AG08396 (cell line): ENCODE results near the gene GCNT2.
"Not testable (repeated sequence)": the region's sequence is repeated elsewhere in the genome, so short reads cannot be mapped to it uniquely, and the experiment has no call there.

Source experiments
- DNase-seq: peaks from one replicate; pipeline ENCODE4 v3.0.0; 2012; ENCODE audit warnings: low spot score, mixed read lengths

GCNT2 gene

DNA sequence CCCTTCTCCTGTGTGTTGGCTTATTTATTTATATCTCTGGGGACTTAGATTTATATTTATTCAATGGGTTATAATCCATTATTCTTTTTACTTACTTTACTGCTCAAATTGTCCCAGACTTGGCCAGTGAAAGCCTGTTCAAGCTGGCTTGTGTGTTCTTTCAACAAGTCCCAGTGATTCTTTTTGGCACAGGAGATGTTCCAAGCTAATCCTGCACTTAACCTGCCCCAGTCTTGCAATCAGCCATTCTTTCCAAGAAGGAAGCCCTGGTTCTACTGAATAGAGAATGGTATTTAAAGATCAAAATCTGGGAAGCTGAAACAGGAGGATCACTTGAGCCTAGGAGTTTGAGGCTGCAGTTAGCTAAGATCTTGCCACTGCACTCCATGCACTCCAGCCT is 26.7 kb downstream of the GCNT2 start:
- DNase-seq = no peak

DNA sequence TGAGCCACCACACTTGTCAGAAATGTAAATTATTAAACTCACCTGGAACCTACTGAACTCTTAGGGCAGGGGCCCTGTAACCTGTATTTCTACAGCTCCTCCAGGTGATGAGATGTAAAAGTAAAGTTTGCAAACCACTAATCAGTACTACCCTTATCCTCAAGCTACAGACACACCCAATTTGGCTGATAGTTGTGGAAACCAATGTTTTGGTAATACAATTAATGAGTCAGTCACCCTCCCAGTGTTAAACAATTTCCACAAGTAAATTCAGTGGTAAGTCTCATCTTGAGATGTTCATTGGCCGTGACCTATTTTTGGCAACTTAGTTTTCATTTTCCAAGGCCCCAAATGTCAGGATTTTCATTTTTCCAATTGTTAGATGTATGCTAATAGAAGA is 29.6 kb downstream of the GCNT2 start:
- DNase-seq = no peak

DNA sequence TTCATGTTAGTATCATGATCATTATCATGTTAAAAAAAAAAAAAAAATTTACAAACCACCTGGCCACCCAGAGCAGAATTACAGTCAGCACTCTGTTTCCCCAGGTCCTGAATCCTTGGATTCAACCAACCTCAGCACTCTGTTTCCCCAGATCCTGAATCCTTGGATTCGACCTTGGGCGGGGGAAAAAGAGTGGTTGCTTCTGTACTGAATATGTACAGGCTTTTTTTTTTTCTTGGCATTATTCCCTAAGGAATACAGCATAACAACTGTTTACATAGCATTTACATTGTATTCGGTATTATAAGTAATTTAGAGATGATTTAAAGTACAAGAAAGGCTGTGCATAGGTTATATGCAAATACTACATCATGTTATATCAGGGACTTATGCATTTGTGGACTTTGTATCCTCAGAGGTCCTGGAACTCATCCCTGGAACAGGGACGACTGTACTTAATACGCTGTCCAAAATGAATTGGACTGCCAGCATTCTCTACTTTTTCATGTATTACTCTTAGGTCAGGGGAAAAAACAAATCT is 31.2 kb downstream of the GCNT2 start:
- no peak for DNase-seq

DNA sequence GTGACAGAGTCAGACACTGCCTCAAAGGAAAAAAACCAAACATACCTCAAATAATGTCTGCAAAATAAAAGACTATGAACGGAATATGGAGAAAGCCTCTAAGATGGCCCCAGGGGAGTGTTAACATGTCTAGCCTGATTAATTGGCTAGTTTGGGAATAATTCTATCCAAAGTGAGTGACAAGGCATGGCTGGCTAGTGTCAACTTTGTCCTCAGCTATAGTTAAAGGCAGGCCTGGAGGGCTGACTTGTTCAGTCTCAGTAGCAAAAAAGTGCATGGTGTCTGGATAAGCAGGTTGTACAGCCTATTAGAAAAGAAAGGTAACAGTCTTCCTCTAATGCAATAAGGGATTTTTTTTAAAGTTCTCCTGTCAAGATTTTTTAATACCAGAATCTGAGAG is 32.7 kb downstream of the GCNT2 start:
- no peak for DNase-seq

- no peak for DNase-seq
These were observed 33.7 kb downstream of the GCNT2 start for GRCh38 chr6:10554826-10555225.

GRCh38 chr6:10555625-10556309 is 34.6 kb downstream of the GCNT2 start:
- DNase-seq = peak; percentile 20

- DNase-seq = no peak
These were observed 35.4 kb downstream of the GCNT2 start for GRCh38 chr6:10556589-10556988.

DNA sequence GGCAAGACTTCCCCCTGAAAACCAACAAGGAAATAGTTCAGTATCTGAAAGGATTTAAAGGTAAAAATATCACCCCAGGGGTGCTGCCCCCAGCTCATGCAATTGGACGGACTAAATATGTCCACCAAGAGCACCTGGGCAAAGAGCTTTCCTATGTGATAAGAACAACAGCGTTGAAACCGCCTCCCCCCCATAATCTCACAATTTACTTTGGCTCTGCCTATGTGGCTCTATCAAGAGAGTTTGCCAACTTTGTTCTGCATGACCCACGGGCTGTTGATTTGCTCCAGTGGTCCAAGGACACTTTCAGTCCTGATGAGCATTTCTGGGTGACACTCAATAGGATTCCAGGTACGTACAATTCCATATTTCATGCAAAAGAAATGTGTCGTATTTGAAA is 35.8 kb downstream of the GCNT2 start:
- no peak for DNase-seq

- no peak for DNase-seq
These were observed 36.8 kb downstream of the GCNT2 start for GRCh38 chr6:10557913-10558312.

- DNase-seq = no peak
These were observed 37.4 kb downstream of the GCNT2 start for GRCh38 chr6:10558565-10558964.

GRCh38 chr6:10559522-10560152 is 38.5 kb downstream of the GCNT2 start:
- no peak for DNase-seq

GRCh38 chr6:10561611-10562199 is 40.6 kb downstream of the GCNT2 start:
- DNase-seq = no peak

DNA sequence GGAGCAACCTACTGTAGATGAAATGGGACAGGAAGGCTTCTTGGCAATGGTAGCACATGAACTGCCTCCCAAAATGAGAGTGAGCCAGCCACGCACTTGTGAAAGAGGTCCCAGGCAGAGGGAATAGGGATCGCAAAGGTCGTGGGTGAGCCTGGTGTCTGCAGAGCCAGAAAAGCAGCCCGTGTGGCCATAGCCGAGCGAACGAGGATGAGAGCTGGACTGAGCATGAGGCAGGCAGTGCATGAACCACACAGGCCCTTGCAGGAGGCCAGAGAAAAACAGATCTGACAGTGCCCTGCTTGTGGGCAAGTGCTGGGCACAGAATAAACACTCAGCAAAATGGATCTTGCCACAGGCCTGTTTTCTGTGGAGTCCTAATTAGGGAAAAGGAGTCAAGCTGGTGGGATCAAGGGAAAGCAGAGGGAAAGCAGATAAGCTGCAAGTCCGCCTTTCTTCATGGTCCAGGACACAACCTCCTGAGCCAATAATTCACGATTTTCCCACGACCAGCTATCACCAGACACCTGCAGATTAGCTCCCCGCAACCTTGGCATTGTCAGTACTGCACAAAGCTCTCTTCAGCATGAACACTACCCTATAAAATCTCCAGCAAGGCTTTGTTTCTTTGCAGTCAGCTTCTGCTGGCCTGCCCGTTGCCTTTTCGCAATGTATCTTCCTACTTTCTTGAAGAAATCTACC is 44.0 kb downstream of the GCNT2 start:
- DNase-seq = no peak

DNA sequence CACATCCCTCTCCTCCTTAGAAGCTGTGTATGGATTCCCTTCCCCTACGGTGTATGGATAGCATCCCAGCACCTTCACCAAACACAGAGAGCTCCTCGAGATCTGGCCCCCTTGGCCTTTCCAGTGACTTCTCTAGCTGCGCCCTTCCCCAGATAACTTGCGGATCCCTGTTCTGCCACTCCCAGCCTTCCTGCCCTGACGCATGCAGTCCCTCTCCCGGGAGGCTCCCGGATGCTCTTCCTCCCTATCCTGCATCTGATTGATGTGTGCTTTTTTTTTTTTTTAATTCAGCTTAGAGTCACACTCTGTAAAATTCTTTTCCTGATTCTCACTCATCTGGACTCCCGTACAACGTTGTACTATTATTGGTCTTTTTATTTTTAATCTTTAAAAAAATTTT is 44.8 kb downstream of the GCNT2 start:
- DNase-seq = no peak

- no peak for DNase-seq
These were observed 46.3 kb downstream of the GCNT2 start for GRCh38 chr6:10567256-10568026.

GRCh38 chr6:10569392-10570127 is 48.4 kb downstream of the GCNT2 start:
- DNase-seq = no peak

DNA sequence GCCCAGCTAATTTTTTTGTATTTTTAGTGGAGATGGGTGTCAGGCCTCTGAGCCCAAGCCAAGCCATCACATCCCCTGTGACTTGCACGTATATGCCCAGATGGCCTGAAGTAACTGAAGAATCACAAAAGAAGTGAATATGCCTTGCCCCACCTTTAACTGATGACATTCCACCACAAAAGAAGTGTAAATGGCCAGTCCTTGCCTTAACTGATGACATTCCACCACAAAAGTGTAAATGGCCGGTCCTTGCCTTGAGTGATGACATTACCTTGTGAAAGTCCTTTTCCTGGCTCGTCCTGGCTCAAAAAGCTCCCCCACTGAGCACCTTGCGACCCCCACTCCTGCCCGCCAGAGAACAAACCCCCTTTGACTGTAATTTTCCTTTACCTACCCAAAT is 54.4 kb downstream of the GCNT2 start:
- not testable (repeated sequence) for DNase-seq

DNA sequence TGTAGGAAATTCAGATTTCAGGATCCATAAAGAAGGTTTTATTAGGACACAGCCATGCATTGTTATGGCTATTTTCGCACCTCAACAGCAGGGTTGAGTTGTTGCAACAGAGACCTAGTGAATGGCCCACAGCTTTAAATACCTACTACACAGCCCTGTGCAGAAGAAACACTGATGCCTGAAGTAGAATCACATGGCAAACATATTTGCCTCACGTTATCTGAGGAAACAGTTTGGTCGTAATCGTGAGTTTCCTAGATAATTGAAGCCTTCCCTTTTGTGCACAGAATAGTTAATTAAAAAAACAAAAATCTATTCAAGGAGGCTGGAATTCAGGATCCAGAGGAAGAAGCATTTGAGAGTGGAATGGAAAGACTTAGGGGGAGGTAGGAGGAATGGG is 55.1 kb downstream of the GCNT2 start:
- no peak for DNase-seq

DNA sequence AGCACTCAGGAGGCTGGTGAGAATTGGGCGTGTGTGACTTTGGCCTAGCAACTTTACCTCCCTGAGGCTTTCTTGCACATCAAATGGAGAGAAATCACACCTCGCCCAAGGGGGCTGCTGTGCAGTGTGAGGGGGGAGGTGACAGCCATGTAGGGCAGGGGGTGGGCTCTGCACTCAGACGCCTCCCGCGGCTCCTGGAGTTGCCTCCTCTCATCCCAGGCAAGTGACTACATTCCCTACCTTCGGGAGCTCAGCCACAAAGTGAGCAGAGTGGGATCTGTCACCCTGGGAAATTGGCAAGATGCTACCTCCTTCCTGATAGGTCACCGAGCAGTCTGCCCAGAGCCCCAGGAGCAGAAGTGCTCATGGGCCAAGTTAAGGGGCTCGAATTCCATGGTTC is 56.0 kb downstream of the GCNT2 start:
- no peak for DNase-seq

DNA sequence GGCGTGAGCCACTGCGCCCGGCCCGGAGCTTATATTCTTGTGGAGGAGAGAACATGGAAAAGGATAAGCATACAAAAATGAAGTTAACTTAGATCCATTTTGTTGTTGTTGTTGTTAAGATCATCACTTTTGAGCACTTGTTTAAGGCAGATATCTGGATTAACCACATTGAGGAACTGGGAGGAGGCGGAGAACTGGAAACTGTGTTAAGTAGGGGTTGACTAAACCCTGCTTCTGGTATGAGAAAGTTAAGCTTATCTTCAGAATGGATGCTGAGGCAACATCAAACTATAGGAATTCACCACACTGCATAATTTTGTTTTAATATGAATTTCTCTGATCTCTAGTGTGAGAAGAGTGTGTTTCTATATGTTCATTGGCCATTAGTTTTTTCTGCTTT is 57.6 kb downstream of the GCNT2 start:
- no peak for DNase-seq

DNA sequence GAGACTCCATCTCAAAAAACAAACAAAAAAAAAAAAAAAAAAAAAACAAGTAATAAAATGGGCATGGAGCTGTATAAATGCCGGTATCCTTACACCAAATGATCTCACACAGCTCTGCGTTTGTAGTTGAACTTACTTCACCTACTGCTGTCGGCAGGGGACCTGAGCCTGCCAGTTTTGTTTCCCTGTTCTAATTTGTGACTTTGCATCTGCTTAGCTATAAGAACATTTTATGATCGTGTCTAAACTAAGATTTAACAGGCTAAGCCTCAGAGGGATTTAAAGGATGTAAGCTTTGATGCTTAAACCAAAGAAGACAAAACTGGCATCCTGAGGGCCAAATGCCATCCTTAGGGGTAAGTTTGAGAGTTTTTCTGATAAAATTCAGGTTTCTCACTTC is 58.7 kb downstream of the GCNT2 start:
- no peak for DNase-seq
